Left cardiac atrium (tissue), 4 donors: ENCODE data around the gene SRRM1. TPM values are rescaled to one million over a fixed set of nuclear protein-coding genes. Genes with fewer than 3 reads are reported as not detected.
"Not testable (repeated sequence)": the region's sequence is repeated elsewhere in the genome, so short reads cannot be mapped to it uniquely, and the experiment has no call there.

ENCODE experiments used
- ATAC-seq, 2 donors: fragments of 200-7000 bp; cut with Tn5 transposase; one replicate each; pipeline ENCODE4 v1.9.1; 2020; ENCODE audit warnings: mild to moderate bottlenecking in 2 of 2, moderate library complexity in 2 of 2
- DNase-seq: peaks from one replicate; pipeline ENCODE4 v3.0.0-alpha.2; 2020
- intact Hi-C, 2 donors: fragments of 100-400 bp; cut with DNase I; formaldehyde crosslinking; loops; one replicate each; pipeline versions ENCODE4 v1.14.1 to v1.15.1; 2022 to 2023
- total RNA-seq, 2 donors: library from RNA; stranded (reverse); fragmentation: NEBNext Ultra II Directional; extraction: Animal tissue kit (Norgen Biotek cat#: 25700); gene quantifications; one replicate each; pipeline ENCODE4 v1.2.1, GENCODE V29; 2021
- donor health status: DM: no; HTN: yes; CAD: no.
- donor health status: DM: no; HTN: yes; CAD: no; lungs with severe emphysema.
- donor health status: DM: yes; HTN: yes; CAD: no.
- donor health status: Dilated cardiomyopathy.

Gene SRRM1
- total RNA-seq, 2 donors from 2014 or later, result 60.4 to 89.9 TPM

- peak; percentile 53 for DNase-seq
- peak; percentile 70 to 95 for ATAC-seq
- intact Hi-C loops, result no loop called here
Measured at GRCh38 chr1:24683713-24684162, 40.6 kb downstream of the SRRM1 start.

GRCh38 chr1:24688033-24688432 lies 44.9 kb downstream of the SRRM1 start:
- intact Hi-C loops, result loop anchor here (2.0 to 5.0 kb wide), 2 partner anchors 143 to 149 kb away; no protein-coding TSS in a partner anchor
- ATAC-seq (no peak), DNase-seq (no peak)

- DNase-seq (peak; percentile 79), ATAC-seq (peak; percentile 85 to 92)
- intact Hi-C loops, result loop anchor here (2.0 to 5.0 kb wide), 2 partner anchors 142 to 149 kb away; no protein-coding TSS in a partner anchor
Measured at GRCh38 chr1:24688621-24689195, 45.6 kb downstream of the SRRM1 start.

GRCh38 chr1:24691051-24691450 lies 47.9 kb downstream of the SRRM1 start:
- DNase-seq, result no peak
- intact Hi-C loops, result loop anchor here in 1 of 2 donors (10.0 kb wide), 1 partner anchor 54 kb away; the partner anchor contains the start of gene CLIC4
- ATAC-seq, result no peak

GRCh38 chr1:24692351-24692980 lies 49.4 kb downstream of the SRRM1 start:
- ATAC-seq, result no peak
- intact Hi-C loops, result loop anchor here in 1 of 2 donors (10.0 kb wide), 1 partner anchor 52 kb away; the partner anchor contains the start of gene CLIC4
- no peak for DNase-seq

- DNase-seq (no peak), ATAC-seq (peak in 1 of 2 donors; percentile 2)
- intact Hi-C loops, result loop anchor here (2.0 to 10.0 kb wide), 2 partner anchors 51 kb away; partner anchors contain the start of gene CLIC4 (in 2 of the 2)
Measured at GRCh38 chr1:24693827-24694379, 50.8 kb downstream of the SRRM1 start.

GRCh38 chr1:24694380-24694843 lies 51.3 kb downstream of the SRRM1 start:
- intact Hi-C loops, result loop anchor here (2.0 to 10.0 kb wide), 2 partner anchors 50 kb away; partner anchors contain the start of gene CLIC4 (in 2 of the 2)
- DNase-seq, result peak; percentile 67
- peak; percentile 85 to 90 for ATAC-seq

- ATAC-seq, result peak; percentile 51 to 72
- intact Hi-C loops, result loop anchor here (1.0 to 10.0 kb wide), 3 partner anchors 25 to 49 kb away; partner anchors contain the start of gene CLIC4 (in 2 of the 2)
Measured at GRCh38 chr1:24695202-24695974, 52.3 kb downstream of the SRRM1 start.

GRCh38 chr1:24696041-24696755 lies 53.1 kb downstream of the SRRM1 start:
- ATAC-seq, result no peak
- DNase-seq, result no peak
- intact Hi-C loops, result loop anchor here in 1 of 2 donors (10.0 kb wide), 1 partner anchor 49 kb away; the partner anchor contains the start of gene CLIC4

More at GRCh38 chr1:24695202-24695974, 52.3 kb downstream of the SRRM1 start:
- DNase-seq, result peak; percentile 74

- ATAC-seq (no peak), DNase-seq (no peak)
- intact Hi-C loops, result loop anchor here in 1 of 2 donors (10.0 kb wide), 1 partner anchor 48 kb away; the partner anchor contains the start of gene CLIC4
Measured at GRCh38 chr1:24696756-24697330, 53.7 kb downstream of the SRRM1 start.

GRCh38 chr1:24697453-24698001 lies 54.4 kb downstream of the SRRM1 start:
- DNase-seq, ATAC-seq: not testable (repeated sequence)
- intact Hi-C loops, result loop anchor here in 1 of 2 donors (10.0 kb wide), 1 partner anchor 47 kb away; the partner anchor contains the start of gene CLIC4

GRCh38 chr1:24698326-24698725 lies 55.2 kb downstream of the SRRM1 start:
- DNase-seq, result not testable (repeated sequence)
- intact Hi-C loops, result loop anchor here in 1 of 2 donors (10.0 kb wide), 1 partner anchor 46 kb away; the partner anchor contains the start of gene CLIC4

GRCh38 chr1:24699628-24700027 lies 56.5 kb downstream of the SRRM1 start:
- intact Hi-C loops, result loop anchor here in 1 of 2 donors (10.0 kb wide), 1 partner anchor 45 kb away; the partner anchor contains the start of gene CLIC4
- no peak for DNase-seq
- no peak for ATAC-seq

More at GRCh38 chr1:24698326-24698725, 55.2 kb downstream of the SRRM1 start:
- not testable (repeated sequence) for ATAC-seq

- no peak for DNase-seq
- ATAC-seq, result peak in 1 of 2 donors; percentile 16
- intact Hi-C loops, result no loop called here
Measured at GRCh38 chr1:24702511-24703293, 59.6 kb downstream of the SRRM1 start.

GRCh38 chr1:24704411-24705259 lies 61.5 kb downstream of the SRRM1 start:
- intact Hi-C loops, result no loop called here
- ATAC-seq (peak in 1 of 2 donors; percentile 45), DNase-seq (no peak)
